HL-60/S4 (cell line): ENCODE data around the gene CASP3.
"Not testable (repeated sequence)": the region's sequence is repeated elsewhere in the genome, so short reads cannot be mapped to it uniquely, and the experiment has no call there.

Experiments
- in situ Hi-C: fragments of 300-500 bp; cut with MboI; formaldehyde crosslinking; loops from 2 replicates; pipeline ENCODE4 v1.14.3; 2022; ENCODE audit warnings: low sequenced_read_pairs

CASP3 gene

DNA sequence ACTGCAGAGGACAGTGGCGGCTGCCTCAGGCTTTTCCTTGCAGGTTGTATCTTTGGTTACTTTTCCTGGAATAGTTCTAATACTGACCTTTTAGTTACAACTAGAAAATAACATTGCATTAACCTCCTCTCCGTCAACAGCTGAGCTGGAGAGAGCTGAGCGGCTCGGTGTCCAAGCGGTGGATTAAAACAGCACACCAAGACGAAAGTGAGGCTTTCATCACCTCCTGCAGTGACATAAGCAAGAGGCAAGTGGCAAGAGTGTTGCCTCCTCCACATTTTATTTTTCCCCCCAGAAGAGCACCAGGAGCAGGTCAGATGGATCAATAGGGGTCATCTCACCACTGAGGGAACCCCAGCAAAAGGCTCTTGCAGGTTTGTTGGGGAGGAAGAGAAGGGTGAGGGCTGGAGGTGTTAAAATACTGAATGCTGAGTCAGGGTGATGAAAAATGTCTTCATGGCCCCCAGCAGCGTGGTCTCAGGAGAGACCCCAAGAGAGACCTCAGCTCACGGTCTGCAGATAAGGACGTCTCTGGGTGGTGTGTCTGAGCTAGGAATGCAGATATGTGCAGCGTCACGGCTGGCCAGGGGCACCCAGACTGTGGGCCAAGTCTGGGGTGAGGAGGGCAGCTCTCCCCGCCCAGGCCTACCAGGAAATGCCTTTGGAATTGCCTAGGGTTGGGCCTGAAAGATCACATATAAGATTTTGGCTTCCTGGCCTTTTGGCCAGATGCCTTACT is 50.3 kb downstream of the CASP3 start:
- in situ Hi-C loops, result no loop called here

DNA sequence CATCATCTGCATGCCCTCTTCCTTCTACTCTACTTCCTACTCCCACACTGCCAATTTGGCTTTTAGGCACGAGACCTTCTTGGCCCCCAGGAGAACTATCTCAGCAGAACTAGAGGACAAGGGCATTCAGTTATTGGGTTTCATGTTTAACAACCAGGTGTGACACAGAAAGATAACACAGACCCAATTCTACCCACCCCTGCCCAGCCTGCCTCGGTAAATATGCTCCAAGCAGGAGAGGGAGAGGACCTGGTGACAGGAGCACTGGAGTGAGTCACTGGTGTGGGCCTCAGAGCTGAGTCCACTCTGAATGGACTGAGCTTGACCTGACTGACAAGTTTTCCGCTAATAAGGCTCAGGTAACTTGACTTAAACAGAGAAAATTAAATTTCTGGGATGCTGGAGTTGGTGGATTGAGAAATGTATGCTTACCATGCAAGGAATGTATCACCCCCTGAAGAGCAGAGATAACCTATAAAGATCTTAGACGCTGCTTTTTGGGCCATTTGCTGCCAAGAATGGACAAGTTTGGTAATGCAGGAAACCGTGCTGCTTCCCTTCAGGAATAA is 52.5 kb downstream of the CASP3 start:
- in situ Hi-C loops, result no loop called here

- in situ Hi-C loops, result no loop called here
Observed at GRCh38 chr4:184596044-184596616, 53.1 kb downstream of the CASP3 start.

DNA sequence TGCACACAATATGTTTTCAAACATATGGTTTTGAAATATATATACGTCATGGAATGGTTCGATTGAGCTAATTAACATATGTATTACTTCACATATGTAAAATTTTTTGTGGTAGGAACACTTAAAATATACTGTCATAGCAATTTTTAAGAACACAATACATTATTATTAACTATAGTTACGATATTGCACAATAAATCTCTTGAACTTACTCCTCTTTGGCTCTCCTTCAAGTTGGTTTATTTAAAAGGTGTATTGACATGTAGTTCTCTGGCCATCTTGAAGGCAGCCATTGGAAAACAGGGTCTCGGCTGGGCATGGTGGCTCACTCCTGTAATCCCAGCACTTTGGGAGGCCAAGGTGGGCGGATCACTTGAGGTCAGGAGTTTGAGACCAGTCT is 53.8 kb downstream of the CASP3 start:
- in situ Hi-C loops, result no loop called here

DNA sequence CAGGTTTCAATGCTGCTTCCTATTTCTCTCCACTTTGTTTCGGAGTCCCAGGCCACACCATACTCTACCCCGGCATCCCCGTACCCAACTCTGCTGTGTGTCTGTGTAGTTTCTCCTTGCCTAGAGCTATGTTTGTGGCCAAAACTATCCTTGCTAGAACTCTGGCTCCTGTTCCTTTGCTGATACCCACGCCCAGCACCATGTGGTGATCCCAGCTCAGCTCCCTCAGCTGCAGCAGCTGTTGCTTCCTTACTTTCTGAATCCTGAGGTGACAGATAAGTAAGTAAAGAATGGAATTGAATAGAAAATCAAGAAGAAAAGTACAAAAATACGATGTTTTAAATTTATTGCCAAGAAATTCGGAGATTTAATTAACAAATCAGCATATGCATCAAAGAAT is 55.8 kb downstream of the CASP3 start:
- in situ Hi-C loops, result no loop called here

DNA sequence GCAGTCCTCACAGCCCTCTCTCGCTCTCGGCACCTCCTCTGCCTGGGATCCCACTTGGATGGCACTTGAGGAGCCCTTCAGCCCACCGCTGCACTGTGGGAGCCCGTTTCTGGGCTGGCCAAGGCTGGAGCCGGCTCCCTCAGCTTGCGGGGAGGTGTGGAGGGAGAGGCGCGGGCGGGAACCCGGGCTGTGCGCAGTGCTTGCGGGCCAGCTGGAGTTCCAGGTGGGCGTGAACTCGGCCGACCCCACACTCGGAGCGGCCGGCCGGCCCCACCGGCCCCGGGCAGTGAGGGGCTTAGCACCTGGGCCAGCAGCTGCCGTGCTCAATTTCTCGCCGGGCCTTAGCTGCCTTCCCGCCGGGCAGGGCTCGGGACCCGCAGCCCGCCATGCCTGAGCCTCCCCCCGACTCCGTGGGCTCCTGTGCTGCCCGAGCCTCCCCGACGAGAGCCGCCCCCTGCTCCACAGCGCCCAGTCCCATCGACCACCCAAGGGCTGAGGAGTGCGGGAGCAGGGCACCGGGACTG is 57.4 kb downstream of the CASP3 start:
- in situ Hi-C loops, result not testable (repeated sequence)

DNA sequence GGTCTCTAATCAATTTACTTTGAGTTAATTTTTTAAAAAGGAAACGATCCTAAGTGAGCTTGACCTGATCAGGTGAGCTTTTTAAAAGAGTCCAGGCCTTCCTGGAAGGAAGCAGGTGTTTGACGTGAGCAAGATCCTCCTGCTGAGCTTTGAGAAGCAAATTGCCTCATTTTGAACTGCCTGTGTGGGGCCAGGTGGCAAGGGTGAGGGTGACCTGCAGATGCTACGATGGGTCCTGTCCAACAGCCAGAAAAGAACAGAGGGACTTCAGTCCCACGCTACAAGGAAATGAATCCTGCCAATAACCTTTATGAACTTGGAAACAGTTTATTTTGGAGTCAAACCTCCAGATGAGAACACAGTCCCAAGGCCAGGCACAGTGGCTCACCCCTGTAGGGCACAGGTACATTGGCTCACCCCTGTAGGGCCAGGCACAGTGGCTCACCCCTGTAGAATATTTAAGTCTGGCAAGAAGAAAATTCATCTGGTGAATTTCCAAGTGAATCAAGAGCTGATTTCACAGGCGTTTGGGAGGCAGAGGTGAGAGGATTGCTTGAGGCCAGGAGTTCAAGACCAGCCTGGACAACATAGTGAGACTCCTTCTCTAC is 58.1 kb downstream of the CASP3 start:
- in situ Hi-C loops, result no loop called here

DNA sequence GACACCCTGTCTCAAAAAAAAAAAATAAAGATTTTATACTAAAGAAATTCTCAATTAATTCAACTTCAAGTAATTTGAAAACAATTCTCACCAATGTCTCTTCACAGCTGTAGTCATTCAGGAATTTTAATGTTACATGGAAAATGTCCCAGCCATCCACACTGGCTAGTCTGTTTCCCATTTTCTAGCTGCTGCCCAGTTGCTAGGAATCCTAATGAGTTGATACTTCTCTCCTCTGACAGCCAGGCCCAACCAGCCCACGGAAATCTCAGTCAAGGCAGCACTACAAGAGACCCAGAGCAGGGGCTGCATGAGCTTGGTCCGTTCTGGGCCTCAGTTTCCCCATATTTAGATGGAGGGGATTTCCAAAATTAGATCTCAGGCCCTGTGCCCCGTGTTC is 59.1 kb downstream of the CASP3 start:
- in situ Hi-C loops, result no loop called here

DNA sequence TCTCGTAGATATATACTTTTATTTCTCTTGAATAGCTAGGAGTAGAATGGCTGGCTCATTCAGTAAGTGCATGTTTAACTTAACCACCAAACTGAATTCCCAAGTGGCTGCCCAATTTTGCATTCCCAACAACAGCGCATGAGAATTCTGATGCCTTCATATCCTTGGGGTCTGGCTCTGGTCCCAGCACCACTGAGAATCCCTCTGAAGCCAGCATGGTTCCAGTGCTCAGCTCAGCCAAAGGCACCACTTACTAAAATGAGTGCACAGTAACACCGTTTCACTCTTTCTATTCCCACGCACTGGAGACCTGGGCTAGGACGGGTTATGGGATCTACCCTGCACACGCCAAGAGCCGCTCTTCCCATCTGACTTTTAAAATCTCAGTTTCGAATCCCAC is 60.4 kb downstream of the CASP3 start:
- in situ Hi-C loops, result no loop called here

DNA sequence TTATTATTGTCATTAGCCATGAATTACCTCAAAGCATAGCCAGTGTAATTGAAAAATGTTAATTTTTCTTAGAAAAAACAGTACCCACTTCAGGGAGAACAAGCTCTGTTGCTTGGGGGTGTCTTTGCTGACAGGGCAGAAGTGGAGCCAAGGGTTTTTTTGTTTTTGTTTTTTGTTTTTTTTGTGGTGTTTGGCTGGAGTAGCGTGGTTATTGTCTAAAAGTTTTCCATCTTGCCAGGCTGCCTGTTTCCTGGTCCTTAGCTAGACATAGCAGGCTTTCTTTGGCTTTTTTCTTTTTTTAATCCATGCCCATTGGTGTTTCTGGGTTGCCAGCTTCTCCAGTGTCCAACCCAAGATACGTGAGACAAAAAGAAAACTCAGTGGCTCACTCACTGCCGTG is 61.5 kb downstream of the CASP3 start:
- in situ Hi-C loops, result no loop called here

GRCh38 chr4:184587221-184587620 is 62.0 kb downstream of the CASP3 start:
- in situ Hi-C loops, result no loop called here

DNA sequence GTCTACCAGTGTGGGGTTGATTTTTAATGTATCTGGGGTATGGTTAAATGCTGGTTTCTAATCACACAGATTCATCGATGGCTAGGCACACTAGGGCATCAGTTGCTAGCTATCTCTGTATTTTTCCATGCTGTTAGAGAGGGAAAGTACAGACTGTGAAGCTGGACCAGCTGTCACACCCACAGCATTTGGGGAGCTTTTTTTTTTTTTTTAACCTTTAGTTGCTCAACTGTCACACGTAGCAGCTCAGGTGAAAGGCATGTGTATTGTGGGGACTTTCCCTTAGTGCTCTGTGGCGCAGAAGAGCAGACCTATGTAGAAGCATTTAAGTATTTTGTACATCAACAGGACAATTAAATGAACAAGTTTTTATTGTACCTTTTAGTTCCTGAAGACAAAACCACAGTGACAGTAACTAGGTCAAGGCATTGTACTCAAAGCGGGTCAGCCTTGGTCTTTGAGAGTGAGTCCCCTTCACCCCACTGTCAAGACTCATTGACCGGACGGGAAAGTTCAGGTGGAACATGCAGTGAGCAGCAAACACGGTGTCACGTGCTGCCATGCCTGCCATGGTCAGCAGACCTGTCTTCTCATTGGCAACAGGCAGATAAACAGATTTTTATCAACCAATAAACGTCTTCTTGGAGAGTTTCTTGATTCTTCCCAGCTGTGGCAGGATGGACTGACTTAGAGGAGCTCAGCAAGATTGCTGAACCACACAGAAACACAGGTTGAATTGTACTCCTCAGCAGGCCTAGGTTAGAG is 65.3 kb downstream of the CASP3 start:
- in situ Hi-C loops, result no loop called here
